Kidney tubule cell (primary cell): ENCODE data around the gene MYO15B.
A peak's percentile ranks its signal among the peaks of the same experiment; 100 is the strongest.
"Not testable (repeated sequence)": the region's sequence is repeated elsewhere in the genome, so short reads cannot be mapped to it uniquely, and the experiment has no call there.

Experiments used
- DNase-seq: peaks from one replicate; pipeline ENCODE4 v3.0.0-alpha.2; 2018; ENCODE audit warnings: low spot score

The MYO15B gene

DNA sequence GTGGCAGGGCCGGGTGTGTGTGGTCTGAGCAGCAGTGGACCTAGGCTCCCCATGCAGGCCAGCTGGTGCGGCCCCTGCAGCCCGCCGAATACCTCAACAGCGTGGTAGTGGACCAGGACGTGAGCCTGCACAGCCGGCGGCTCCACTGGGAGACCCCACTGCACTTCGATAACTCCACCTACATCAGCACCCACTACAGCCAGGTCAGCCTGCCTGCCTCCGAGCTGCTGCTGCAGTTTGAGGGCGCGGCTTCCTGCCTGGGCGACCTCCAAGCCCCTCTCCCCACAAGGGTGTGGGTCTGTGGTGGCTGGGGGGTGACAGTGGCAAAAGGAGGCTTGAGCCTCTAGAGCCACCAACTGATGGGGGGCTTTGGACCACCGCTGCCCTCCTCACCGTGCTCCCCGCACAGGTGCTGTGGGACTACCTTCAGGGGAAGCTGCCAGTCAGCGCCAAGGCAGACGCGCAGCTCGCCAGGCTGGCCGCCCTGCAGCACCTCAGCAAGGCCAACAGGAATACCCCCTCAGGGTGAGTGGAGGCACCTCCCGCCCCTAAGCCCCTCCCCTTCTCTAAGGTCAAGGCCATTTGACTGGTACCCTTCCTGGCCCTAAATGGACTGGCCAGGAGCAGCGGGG lies 37.2 kb downstream of the MYO15B start:
- DNase-seq, result no peak

DNA sequence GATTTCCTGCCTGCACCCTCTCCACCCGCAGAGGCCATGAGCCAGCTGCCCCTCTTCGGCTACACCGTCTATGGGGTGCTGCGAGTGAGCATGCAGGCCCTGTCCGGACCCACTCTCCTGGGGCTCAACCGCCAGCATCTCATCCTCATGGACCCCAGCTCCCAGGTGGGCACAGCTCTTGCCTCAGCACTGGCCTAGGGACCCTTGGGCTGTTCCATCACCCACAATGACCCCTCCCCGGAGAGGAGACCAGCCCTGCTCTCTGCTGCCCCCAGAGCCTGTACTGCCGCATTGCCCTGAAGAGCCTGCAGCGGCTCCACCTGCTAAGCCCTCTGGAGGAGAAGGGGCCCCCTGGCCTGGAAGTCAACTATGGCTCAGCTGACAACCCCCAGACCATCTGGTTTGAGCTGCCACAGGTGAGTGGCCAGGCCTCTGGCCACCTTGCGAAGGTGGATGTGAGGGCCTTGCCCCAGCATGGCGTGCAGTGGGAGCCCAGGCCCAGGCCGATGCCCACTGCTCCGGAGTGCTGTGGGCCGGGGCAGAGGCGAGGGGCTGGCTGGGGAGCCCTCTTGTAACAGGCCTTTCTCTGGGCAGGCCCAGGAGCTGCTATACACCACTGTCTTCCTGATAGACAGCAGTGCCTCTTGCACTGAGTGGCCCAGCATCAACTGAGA lies 38.4 kb downstream of the MYO15B start:
- DNase-seq, result peak; percentile 31

DNA sequence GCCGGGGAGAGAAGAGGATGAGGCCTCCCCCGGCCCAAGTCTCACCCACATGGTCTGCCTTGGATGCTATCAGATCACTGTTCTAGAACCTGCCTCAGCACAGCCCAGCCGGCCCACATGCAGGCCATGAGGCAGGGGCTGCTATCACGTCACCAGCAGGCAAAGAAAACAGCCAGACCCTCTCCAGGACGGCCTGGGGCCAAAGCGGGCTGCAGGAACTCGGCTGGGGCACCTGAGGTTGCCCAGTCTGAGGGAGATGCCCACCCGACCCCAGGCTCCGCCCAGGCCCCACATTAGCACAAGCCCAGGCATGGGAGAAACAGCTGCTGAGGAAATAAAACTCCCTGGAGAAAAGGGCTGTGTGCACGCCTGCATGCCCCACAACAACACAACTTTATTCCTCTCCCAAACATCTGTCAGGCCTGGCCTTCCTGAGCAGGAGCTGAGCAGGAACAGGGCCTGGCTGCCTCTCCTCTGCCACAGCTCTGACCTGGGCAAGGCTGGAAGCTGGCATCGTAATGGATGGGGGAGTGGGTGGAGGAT lies 39.0 kb downstream of the MYO15B start:
- DNase-seq, result no peak

DNA sequence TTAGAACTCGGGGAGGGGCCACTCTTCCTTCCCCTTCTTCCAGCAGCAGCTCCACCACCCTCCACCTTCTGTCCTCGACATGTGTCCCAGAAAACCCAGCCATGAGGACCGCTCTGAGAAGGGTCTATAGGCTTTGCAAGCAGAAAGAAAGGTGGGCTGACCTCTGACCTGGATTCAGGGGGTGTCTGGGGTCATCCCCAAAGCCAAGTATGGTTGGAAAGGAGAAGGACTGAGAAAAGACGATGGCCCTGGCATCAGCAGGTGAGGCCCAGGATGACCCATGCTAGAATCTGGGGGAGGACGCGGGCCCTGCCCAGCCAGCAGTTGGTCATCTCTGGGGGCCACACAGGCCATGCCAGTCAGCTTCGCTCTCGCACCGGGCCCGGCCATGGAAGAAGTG lies 39.5 kb downstream of the MYO15B start:
- no peak for DNase-seq

DNA sequence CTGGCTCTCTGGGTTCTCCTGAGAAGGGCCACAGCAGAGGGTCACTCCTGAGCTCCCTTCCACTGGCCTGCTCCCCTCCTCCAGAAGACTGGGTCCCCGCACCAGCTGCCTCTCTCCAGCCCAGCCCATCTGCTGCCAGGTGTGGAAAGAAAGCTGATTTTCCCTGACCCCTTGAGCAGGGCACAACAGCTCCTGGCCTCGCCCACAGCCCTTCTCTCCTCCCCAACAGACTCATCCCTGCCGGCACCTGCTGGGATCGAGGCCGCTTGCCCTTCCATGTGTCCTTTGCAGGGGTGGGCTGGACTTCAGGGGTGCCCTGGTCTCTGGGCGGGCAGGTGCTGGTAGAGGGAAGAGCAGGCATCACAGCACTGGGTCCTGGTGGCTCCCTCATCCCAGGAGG lies 40.8 kb downstream of the MYO15B start:
- no peak for DNase-seq

DNA sequence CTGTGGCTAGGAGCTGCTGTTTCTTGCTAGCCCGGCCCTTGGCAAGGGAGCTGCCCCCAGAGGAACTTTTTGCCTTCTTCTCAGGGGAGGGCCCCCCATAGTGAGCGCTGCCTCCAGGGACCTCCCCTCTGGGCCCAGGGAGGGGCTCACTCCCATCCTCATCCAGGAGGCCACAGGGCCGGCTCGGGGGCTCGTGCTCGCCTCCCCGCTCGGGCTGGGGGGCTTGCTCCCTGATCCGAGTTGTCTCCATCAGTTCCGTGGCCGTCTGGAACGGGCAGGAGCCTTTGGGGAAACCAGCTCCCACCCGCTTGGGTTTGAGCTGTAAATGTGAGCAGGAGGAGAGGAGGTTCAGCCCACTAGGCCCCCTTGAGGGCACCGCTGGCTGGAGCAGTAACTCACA lies 41.6 kb downstream of the MYO15B start:
- DNase-seq, result no peak

DNA sequence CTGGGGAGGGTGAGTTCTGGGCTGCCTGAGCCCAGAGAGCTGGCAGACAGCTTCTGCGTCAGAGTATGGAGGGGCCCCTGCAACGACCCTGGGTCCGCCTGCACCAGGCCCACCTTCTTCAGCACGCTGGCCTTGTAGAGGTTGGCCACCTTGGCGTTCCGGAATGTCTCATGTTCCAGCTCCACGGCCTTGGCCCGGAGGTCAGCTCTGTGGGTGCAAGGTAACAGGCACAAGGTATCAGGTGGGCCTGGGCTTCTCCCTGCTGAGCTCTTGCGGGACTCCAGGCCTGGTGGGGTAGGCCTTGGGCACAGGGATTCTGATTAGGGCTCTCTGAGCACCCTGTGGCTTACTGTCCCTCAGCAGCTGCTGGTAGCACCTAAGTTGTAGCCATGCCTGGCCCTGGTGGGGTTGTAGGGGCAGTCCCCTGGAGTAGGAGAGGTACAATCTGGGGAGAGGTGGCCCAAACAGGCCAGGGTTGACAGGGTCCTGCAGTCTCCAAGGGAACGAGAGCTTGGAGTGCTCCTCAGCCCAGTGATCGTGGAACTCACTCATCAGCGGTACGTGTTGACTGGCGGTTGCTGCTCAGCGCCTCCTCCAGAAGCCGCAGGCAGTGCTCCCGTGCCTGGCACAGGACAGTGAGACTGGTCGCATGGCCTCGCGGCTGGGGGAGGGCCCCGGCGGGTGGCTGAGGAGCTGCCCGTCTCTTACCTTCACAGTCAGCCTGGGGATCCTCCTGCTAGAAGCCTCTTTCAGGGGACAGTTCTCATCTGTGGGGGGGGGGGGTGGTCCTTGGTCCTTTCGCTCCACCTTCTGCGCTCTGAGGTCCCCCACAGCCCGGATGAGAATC lies 42.7 kb downstream of the MYO15B start:
- DNase-seq, result no peak

DNA sequence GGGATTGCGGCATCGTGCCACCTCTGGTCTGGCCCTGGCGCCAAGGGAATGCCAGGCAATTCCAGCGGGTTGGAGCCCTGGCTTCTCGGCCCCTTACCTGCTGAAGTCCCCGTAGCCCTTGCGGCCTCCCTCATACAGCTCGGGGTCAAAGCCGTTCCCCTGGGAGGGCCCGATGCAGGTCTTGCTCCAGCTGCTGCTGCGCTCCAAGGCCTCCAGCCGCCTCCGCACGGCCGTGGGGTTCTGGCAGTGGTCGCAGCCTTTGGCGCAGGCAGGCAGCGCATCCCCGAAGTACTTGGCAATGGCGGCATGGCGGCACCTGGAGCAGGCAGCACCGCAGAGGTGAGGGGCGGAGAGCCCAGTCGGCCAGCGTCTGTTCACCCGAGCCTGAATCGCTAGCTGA lies 43.8 kb downstream of the MYO15B start:
- DNase-seq, result no peak

DNA sequence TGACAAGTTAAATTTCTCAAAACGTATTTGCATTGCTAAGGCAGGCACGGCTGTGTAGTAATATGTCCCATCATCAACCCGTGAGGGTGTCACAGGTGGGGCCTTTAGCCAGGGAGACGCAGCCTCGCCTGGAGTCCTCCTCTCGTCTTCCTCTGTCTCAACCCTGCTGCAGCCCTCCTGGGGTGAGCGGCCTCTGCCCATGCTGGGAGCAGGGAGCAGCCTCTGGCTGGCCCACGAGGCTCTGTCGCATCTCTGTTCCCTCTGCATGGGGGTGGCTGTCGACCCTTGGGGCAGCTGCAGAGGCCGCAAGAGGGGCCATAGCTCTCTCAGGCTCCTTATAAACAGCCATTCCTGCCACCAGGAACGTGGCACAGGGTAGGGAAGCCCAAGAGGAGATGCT lies 44.8 kb downstream of the MYO15B start:
- DNase-seq, result no peak

DNA sequence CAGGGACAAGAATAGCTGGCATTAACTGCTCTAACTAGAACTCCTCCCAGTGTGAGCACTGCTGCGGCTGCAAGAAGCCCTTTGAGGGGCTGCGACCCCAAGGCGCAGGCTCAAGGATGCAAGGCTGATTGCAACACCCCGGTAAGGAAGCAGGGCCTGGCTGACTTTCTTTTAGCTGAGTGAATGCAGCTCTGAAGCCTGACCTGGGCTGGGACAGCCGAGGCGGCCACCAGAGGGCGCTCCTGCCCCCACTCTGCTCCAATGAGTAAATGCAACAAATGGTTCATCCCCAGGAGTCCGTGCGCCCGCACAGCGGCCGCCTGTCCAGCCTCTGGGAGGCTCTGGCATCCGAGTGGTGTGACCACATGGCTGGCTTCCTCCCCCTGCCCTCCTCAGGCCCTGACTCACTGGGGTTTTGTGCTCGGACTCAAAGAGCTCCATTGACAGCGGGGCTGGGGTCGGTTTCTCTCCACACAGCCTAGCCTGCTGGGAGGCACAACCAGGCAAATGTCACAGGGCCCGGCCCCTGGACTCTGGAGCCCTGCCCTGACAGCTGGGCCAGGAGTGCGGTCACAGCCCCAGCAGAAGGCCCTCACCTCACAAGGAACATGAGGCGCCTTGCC lies 45.4 kb downstream of the MYO15B start, which contains the start of gene SMIM5:
SMIM5 (plus strand) TSS at position 572 of the 623 bp plus-strand sequence. CDS start 6,768 bp downstream, outside the sequence.
- DNase-seq, result peak; percentile 94

DNA sequence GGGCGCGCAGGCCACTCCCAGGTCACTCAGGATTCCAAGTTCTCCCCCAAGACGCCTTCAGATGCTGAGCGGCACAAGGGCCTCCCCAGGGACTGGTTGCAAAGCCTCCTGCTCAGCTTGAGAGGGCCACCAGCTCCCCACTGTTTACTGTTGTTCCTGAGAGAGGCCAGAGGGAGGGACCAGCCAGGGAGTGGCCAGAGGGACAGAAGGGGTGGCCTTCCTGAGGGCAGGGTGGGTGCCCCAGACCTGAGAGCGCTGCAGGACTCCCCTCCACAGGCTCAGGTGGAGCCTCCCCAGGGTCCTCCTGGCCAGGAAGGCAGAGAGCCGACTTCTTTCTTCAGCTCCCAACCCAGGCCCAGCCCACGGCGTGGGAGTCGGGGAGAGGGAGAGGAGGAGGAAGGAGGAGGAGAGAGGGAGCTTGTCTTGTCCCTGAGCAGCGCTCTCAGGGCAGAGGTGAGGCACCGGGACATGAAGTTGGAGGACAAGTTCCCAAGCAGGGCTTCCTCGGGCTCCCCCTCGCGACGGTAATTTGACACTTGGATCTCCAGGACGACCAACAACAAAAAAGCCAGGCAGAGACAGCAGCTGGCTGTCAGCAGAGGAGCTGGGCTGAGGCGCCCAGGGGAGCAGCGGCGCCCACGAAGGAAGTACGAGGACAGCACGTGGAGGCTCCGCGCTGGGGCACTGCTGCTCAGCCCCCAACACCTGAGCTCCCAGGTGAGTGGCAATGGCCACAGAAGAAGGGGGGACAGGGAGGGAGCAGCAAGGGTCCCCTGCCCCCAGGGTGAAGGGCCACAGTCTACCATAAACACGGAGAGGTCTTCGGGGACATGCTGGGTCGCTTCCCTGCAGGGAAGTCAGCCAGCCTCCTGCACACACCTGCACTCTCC lies 46.1 kb downstream of the MYO15B start:
- peak; percentile 93 for DNase-seq

DNA sequence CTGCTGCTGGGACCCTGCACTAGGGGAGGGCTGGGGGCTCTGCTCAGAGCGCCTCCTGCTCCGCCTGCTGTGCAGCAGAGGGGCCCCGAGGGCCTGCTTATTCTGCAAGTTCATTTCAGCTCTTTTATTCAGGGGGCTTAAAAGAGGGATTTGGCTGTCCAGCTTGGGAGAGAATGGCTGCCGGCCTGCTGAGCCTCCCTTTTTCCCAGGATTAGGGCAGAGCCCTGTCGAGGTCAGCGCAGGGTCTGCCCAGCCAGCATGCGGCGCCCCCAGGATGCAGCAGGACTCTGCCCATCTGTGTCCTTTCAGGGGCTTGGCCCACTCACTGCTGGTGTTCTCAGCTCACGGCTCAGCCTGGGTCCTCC lies 46.8 kb downstream of the MYO15B start:
- no peak for DNase-seq

DNA sequence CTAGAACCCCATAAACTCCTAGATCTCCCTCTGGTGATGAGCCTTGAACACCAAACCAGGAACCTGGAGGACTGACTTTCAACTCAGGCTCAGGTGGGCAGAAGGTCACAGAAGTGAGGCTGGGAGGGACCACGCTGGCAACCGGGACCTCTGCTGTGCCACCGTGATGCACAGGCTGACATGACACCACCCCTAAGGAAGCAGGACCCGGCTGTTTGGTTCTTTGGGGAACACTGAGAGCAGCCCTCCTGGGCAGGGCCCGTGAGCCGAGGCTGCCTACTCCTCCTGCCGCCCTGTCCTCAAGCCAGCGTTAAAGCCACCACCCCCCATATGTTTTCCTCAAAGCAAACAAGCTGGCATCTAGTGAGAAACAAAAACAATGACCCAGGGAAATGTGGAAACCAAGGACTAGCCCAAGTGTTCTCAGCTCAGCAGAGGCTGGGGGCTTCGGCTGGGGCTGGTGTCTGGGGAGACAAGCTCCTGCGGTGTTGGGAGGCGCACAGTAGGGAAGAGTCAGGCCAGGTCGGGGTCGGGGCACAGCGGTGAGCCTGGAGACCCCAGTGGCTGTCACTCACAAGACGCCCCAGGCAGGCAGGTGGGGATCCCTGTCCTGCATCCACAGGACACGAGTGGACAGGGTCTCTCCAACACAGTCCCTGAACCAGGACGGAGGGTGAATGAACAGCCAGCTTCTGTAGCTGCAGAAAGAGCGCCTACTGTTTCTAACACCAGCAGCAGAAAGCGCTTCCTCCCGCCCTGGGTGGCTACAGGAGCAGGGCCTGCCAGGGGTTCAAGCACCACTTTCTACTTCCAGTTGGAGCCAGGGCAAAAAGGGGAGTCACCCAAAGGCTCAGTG lies 47.4 kb downstream of the MYO15B start:
- DNase-seq, result no peak

DNA sequence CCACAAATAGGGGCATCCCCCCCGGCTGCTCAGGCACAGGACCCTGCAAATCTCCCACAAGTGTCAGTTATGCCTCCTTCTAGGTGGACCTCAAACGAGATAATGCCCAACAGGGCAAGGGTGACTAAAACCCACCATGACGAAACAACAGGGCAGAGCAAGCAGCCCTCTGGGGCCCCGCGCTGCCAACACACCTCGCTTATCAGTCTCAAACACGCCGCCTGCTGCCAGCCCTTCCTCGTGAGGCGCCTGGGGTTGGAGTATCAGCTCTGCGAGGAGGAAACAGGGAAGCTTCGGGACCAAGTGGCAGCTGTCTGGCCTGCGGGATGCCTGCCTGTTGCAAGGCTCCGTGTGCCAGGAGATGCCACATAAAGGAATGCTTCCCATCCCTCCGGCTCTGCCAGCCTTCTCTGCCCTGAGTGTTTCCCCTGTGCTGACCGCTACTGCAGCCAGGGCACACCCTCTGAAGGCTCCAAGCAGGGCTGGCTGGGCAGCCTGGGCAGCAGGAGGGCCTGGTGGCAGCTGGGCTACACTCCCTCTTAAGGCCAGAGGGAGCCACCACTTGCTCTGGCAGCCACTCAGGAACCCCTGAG lies 48.1 kb downstream of the MYO15B start:
- no peak for DNase-seq

DNA sequence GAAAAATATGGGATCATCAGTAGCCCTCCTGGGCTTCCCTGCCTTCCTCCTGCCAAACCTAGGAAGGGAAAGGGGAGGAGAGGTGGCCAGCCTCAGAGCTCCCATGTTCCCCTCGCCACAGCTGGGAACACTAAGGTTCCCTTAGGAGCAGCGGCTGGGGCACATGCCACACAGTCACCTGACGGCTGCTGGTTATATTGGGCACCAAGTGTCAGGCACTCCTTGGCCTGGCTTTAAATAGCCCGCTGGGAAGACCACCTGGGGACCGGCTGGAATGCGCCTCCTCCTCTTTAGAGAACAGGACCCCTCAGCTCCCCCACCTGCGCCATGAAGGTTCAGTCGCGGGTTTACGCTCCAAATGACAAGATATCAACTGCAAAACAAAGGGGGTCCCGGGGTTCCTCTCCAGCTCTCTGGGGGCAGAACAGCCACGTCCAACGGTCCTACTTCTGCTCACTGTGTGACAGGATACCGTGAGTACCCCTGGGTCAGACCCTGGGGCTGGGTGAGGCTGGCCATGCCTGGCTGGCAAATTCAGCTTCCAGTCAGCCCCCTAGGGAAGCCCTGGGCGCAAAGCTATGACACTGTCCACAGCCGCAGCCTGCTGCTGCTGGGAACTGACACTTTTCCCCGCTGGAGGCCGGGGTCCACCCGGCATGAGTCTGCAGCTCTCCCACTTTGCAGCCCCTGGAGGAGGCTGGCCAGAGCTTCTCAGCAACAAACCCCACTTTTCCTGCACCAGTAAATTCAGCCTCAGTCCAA lies 49.0 kb downstream of the MYO15B start:
- no peak for DNase-seq

DNA sequence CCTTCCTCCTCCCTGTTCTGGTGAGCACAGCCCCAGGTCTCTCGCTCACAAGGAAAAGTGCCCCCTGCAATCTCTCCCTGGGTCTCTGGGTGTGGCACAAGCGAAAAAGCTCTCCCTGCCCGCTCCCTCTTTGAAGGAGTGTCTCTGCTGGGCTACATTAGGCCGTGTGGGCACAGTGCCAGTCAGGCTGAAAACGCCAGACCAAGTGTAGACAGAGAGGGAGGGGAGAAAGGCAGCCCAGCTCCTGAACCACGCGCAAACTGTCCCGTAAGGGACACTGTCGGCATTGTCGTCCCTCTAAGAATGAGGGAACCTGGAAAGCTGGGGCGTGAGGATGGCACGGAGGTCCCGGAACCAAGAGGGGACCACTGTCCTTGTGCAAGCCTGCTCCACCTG lies 49.5 kb downstream of the MYO15B start:
- no peak for DNase-seq

DNA sequence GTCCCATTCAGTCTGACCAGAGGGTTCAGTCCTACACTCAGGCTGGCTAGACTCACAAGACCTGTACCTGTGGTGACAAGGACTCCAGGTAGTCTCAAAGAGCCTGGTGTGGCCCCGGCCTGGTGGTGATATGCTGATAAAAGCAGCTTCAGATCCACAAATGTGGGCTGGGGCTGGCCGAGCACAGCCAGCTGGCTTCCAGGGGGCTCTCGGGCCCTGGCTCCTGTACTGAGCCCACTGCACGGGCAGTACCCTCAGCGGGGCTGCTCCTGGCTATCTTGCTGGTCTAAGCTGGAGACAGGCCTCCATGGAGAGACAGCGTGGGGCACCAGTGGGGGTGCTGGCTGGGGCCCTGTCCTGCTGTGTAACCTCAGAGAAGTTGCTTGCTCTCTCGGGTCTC lies 50.0 kb downstream of the MYO15B start:
- DNase-seq, result no peak

DNA sequence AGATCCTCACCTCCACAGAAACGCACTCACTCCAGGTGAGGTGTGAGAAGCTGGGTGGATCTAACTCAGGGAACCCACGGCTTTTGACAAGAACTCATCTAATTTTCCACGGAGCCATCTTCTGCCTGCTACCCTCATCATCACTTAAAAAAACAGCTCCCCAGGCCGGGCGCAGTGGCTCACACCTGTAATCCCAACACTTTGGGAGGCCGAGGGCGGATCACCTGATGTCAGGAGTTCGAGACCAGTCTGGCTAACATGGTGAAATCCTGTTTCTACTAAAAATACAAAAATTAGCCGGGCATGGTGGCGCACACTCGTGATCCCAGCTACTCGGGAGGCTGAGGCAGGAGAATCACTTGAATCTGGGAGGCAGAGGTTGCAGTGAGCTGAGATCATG lies 50.4 kb downstream of the MYO15B start:
- DNase-seq, result not testable (repeated sequence)

DNA sequence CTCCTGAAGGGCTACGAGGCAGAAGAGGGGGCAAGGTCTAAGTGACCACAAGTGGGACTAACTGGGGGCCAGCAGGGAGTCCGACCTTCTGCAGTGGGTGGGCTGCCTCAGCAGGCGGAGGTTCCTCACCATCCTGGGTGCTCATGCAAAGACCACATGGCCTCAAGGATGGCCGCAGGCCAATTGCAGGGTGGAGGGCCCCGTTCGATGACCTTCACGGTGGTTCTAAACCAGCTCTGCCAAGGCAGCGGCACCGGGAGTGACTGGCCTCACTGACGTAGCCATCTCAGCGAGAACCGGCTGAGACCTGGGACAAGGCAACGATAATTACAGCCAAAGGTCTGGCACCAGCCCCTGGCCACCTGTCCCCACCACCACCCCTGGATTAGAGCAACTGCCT lies 51.3 kb downstream of the MYO15B start:
- no peak for DNase-seq
